ENCODE measurements around the gene ELOVL6.

ELOVL6 gene

DNA sequence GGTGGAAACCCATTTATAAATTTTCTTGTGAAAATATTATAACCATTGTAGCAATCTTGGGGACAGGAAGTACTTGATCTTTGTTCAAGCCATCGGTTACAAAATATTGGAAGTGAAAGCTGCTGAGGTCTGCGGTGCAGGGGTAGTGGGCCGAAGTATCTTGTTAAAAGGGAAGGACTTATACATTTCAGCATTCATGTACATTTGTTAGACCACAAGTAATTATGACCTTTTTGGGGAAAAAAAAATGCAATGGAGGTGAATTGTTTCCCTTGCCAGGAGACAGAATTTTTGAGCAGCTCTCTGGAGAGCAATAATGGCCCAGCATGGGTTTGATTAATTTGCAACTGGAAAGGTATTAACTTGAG is 164.4 kb downstream of the ELOVL6 start:
- DNase-seq (ENCODE audit: low read depth): peak; percentile 37
- TF ChIP-seq, protein P1, sequence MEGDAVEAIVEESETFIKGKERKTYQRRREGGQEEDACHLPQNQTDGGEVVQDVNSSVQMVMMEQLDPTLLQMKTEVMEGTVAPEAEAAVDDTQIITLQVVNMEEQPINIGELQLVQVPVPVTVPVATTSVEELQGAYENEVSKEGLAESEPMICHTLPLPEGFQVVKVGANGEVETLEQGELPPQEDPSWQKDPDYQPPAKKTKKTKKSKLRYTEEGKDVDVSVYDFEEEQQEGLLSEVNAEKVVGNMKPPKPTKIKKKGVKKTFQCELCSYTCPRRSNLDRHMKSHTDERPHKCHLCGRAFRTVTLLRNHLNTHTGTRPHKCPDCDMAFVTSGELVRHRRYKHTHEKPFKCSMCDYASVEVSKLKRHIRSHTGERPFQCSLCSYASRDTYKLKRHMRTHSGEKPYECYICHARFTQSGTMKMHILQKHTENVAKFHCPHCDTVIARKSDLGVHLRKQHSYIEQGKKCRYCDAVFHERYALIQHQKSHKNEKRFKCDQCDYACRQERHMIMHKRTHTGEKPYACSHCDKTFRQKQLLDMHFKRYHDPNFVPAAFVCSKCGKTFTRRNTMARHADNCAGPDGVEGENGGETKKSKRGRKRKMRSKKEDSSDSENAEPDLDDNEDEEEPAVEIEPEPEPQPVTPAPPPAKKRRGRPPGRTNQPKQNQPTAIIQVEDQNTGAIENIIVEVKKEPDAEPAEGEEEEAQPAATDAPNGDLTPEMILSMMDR (IDR thresholded peaks at IDR 0.05; ENCODE audit: low read depth, low read length, missing control alignments): no peak
- H3K4me3 ChIP-seq (ENCODE audit: low read depth, low read length): no peak overlapping the region

DNA sequence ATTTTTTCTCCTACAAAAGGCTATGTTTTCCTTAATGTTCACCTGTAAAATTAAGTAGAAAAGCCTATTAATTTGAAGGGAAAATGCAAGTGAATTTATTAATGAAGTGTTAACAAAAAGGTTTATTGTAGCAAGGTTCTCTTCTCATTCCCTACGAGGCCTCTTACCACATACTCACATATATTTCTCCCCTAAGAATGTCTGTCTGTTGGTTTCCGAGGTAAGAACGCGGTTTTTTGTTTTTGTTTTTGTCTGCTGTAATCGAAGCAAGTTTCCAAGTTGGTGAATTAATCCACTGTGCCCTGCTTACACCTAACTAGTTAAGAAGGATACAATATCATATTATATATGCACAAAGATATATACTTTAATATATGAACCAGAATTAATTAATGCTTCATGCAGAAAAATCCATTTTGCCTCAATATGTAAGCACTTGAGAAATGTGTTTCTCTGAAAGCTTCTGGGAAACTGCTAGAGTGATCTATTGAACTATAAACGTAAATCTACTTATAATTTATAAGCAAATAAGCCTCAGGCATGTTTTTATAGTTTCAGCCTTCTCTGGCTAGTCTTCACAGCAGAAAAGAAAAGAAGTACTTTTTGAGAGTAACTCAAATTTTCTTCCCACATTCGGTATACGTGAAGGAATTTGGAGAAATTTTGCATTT is 164.9 kb downstream of the ELOVL6 start:
- H3K4me3 ChIP-seq (ENCODE audit: low read depth, low read length): no peak overlapping the region
- DNase-seq (ENCODE audit: low read depth): no peak
- TF ChIP-seq, protein P1 (IDR thresholded peaks at IDR 0.05; ENCODE audit: low read depth, low read length, missing control alignments): no peak

DNA sequence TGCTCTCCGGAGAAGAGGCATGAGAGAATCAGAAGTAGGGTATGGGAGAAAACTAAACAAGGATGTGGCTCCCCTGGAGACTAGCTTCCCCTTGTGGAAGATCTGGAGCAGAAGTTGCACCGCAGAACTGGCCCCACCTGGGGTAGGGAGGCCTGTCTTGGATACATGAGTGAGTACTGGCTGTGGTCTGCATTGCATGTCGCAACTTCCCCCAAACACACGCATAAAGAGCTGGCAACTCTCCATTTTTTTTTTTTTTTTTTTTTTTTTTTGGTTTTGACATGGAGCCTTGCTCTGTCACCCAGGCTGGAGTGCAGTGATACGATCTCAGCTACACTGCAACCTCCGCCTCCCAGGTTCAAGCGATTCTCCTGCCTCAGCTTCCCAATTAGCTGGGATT is 165.8 kb downstream of the ELOVL6 start:
- TF ChIP-seq, protein P1 (IDR thresholded peaks at IDR 0.05; ENCODE audit: low read depth, low read length, missing control alignments): no peak
- no peak overlapping the region for H3K4me3 ChIP-seq (ENCODE audit: low read depth, low read length)
- no peak for DNase-seq (ENCODE audit: low read depth)

DNA sequence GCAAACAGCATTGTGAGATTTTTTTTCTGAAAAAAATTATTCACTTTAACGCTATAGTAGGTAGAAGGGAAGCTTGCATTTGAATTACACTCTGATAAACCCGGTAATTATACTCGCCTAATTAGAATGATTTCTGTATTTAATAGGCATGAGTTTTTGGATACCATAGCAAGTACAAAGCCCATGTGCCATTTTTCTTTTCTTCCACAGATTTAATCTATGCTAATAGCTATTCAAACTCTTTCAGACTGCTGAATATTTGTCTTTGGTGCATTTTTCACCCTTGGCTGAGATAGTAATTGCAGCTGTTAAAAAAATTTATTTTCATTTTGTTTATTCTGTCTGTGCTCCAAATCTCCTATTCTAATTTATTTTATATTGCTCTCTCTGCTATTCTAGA is 172.7 kb downstream of the ELOVL6 start:
- TF ChIP-seq, protein P1 (IDR thresholded peaks at IDR 0.05; ENCODE audit: low read depth, low read length, missing control alignments): no peak
- no peak for DNase-seq (ENCODE audit: low read depth)
- H3K4me3 ChIP-seq (ENCODE audit: low read depth, low read length): no peak overlapping the region

DNA sequence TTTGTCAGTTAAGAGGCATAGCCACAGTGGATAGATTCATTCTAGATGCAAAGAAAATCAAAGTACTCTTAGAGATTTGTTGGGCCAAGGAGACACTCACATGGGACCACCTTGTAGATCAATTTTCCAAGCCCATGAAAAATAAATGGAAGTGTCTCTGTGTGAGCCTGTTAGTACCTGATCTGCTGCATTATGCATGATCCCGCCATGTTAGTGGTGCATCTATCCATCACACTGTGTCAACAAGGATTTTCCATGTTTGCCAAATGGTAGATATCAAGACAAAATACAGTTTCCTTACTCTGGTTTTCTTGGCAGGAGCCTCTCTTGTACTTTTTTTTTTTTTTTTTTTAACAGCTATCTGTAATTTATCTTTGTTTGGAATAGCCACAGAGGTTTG is 173.4 kb downstream of the ELOVL6 start:
- TF ChIP-seq, protein P1 (IDR thresholded peaks at IDR 0.05; ENCODE audit: low read depth, low read length, missing control alignments): no peak
- no peak overlapping the region for H3K4me3 ChIP-seq (ENCODE audit: low read depth, low read length)
- no peak for DNase-seq (ENCODE audit: low read depth)

DNA sequence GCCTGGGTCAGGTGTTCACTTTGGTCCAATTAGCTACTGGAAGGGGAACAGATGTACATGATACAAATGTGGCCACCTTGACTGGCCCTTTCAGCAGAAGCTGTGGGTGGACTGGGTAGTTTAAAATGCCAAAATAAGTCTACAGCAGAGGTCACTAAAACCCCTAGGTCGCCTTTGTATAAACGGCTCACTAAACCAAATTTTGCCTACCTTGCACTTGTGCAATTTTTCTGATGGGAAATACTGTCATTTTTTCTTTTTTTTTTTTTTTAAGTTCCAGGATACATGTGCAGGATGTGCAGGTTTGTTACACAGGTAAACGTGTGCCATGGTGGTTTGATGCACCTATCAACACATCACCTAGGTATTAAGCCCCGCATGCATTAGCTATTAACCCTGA is 176.0 kb downstream of the ELOVL6 start:
- no peak for DNase-seq (ENCODE audit: low read depth)
- H3K4me3 ChIP-seq (ENCODE audit: low read depth, low read length): no peak overlapping the region
- TF ChIP-seq, protein P1 (IDR thresholded peaks at IDR 0.05; ENCODE audit: low read depth, low read length, missing control alignments): no peak

Data from GM12864 (cell line).